ENCODE results near the gene ANKRD53.

DNA sequence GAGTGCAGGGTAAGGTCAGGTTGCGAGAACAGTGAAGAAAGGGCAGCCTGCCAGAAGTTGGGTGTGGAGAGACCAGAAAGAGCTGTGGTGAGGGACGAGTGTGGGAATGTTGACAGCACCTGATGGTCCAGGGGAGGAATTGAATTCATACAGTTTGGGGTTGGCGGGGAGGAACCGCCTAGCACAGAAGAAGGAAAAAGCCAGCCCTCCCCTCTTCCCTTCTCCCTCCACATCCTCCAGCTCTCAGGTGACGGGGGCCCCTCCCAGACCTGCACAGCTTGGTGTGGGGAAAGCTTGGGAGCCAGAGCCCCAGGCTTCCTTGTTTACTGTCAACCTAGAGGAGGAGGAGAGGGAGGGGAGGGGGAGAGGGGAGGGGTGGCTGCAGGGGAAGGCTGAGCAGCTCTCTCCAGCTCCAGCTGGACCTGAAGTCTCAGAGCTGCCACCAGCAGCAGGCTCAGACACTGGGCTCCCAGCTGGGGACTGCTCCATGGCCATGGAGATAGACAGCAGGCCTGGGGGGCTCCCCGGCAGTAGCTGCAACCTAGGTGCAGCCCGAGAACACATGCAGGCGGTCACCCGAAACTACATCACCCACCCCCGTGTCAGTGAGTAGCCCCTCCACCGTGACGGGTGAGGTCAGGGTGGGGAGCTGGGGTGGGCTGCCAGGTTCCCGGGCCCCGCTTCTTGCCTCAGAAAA lies 42.8 kb upstream of the ANKRD53 start, which contains the start of gene ATP6V1B1:
- no peak for TF ChIP-seq ZFX (IDR thresholded peaks at IDR 0.05)
- TF ChIP-seq POLR2A (IDR thresholded peaks at IDR 0.05; ENCODE audit: borderline replicate concordance, extremely low read depth, insufficient read depth, insufficient read length), result no peak
- TF ChIP-seq, protein P1, sequence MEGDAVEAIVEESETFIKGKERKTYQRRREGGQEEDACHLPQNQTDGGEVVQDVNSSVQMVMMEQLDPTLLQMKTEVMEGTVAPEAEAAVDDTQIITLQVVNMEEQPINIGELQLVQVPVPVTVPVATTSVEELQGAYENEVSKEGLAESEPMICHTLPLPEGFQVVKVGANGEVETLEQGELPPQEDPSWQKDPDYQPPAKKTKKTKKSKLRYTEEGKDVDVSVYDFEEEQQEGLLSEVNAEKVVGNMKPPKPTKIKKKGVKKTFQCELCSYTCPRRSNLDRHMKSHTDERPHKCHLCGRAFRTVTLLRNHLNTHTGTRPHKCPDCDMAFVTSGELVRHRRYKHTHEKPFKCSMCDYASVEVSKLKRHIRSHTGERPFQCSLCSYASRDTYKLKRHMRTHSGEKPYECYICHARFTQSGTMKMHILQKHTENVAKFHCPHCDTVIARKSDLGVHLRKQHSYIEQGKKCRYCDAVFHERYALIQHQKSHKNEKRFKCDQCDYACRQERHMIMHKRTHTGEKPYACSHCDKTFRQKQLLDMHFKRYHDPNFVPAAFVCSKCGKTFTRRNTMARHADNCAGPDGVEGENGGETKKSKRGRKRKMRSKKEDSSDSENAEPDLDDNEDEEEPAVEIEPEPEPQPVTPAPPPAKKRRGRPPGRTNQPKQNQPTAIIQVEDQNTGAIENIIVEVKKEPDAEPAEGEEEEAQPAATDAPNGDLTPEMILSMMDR (IDR thresholded peaks at IDR 0.05 in 2 of 3, conservative IDR thresholded peaks at IDR 0.05 in 1 of 3; ENCODE audit: borderline replicate concordance in 1 of 3, insufficient read depth in 1 of 3, low read depth in 2 of 3, low read length in 2 of 3), result no peak
- TF ChIP-seq POLR2AphosphoS5 (IDR thresholded peaks at IDR 0.05; ENCODE audit: low read depth, low read length), result no peak
- TF ChIP-seq RAD21 (IDR thresholded peaks at IDR 0.05; ENCODE audit: low read depth), result no peak
- TF ChIP-seq EZH2 (IDR thresholded peaks at IDR 0.05), result no peak
- no peak for TF ChIP-seq EZH2phosphoT487 (IDR thresholded peaks at IDR 0.05; ENCODE audit: borderline replicate concordance)
- TF ChIP-seq ZNF274 (IDR thresholded peaks at IDR 0.05; ENCODE audit: low read depth, low read length), result no peak
- no peak for TF ChIP-seq SRF (IDR thresholded peaks at IDR 0.05; ENCODE audit: low read depth)
- TF ChIP-seq SIN3A (IDR thresholded peaks at IDR 0.05; ENCODE audit: low read depth), result no peak
- TF ChIP-seq YY1 (IDR thresholded peaks at IDR 0.05; ENCODE audit: extremely low read depth, insufficient replicate concordance, low read depth, low read length), result no peak
- no peak for TF ChIP-seq EGR1 (IDR thresholded peaks at IDR 0.05; ENCODE audit: low read depth)
- TF ChIP-seq REST (IDR thresholded peaks at IDR 0.05; ENCODE audit: low read depth), result no peak

All from HCT116 (cell line).